ENCODE measurements around the gene NTSR2.

DNA sequence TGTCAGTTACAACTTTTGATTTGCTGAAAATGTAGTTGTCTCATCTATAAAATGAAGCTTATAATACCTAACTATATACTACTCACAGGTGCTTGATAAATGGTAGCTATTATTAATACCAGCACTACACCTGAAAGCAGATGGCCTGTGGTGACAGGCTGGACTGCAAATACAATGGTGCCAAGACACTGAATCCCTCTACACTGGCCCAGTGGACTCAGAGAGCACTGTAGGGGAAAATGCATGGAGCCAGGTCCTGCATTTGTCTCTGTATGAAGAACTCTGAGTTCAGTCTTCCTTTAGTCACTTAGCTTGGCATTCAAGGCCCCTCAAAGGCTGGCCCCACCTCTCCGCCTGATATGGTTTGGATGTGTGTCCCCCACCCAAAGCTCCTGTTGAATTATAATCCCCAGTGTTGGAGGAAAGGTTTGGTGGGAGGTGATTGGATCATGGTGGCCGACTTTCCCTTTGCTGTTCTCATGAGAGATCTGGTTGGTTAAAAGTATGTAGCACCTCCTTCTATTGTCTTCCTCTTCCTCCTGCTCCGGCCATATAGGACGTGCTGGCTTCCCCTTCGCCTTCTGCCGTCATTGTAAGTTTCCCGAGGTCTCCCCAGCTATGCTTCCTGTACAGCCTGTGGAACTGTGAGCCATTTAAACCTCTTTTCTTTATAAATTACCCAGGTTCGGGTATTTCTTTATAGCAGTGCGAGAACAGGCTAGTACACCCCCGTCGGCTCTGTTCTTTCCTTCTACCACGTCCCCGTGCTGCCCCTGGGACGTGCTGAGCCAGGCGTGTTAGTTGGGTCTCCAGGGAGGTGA, 11.1 kb upstream of the NTSR2 start:
- no peak for TF ChIP-seq EZH2phosphoT487 (IDR thresholded peaks at IDR 0.05; ENCODE audit: borderline replicate concordance, low read length)
- TF ChIP-seq, protein P1, sequence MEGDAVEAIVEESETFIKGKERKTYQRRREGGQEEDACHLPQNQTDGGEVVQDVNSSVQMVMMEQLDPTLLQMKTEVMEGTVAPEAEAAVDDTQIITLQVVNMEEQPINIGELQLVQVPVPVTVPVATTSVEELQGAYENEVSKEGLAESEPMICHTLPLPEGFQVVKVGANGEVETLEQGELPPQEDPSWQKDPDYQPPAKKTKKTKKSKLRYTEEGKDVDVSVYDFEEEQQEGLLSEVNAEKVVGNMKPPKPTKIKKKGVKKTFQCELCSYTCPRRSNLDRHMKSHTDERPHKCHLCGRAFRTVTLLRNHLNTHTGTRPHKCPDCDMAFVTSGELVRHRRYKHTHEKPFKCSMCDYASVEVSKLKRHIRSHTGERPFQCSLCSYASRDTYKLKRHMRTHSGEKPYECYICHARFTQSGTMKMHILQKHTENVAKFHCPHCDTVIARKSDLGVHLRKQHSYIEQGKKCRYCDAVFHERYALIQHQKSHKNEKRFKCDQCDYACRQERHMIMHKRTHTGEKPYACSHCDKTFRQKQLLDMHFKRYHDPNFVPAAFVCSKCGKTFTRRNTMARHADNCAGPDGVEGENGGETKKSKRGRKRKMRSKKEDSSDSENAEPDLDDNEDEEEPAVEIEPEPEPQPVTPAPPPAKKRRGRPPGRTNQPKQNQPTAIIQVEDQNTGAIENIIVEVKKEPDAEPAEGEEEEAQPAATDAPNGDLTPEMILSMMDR (IDR thresholded peaks at IDR 0.05; ENCODE audit: low read depth, low read length, poor library complexity, severe bottlenecking), result no peak

Measured in DOHH2 (cell line).